Retina (tissue), 1 donor: ENCODE data around the gene IMP3.
A peak's percentile ranks its signal among the peaks of the same experiment; 100 is the strongest.
"Not testable (repeated sequence)": the region's sequence is repeated elsewhere in the genome, so short reads cannot be mapped to it uniquely, and the experiment has no call there.

Experiments
- DNase-seq: peaks from one replicate; pipeline ENCODE4 v3.0.0-alpha.2; 2016

IMP3 gene

DNA sequence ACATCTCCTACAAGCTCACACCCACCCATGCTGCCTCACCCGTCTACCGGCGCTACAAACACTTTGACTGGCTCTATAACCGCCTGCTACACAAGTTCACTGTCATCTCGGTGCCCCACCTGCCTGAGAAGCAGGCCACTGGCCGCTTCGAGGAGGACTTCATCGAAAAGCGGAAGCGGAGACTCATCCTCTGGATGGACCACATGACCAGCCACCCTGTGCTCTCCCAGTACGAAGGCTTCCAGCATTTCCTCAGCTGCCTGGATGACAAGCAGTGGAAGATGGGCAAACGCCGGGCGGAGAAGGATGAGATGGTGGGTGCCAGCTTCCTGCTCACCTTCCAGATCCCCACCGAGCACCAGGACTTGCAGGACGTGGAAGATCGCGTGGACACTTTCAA, 9.8 kb upstream of the IMP3 start:
- DNase-seq: no peak

DNA sequence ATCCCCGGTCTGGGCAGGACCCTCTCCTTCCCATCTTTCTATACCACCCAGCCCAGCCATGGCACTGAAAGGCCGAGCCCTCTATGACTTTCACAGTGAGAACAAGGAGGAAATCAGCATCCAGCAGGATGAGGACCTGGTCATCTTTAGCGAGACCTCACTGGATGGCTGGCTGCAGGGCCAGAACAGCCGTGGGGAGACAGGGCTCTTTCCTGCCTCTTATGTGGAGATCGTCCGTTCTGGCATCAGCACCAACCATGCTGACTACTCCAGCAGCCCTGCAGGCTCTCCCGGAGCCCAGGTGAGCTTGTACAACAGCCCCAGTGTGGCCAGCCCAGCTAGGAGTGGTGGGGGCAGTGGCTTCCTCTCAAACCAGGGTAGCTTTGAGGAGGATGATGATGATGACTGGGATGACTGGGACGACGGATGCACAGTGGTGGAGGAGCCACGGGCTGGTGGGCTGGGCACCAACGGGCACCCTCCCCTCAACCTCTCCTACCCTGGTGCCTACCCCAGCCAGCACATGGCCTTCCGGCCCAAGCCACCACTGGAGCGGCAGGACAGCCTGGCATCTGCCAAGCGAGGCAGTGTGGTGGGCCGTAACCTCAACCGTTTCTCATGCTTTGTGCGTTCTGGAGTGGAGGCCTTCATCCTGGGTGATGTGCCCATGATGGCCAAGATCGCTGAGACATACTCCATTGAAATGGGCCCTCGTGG, 9.2 kb upstream of the IMP3 start:
- DNase-seq: no peak

- no peak for DNase-seq
Observed at GRCh38 chr15:75648156-75649000, 8.4 kb upstream of the IMP3 start.

GRCh38 chr15:75647370-75648155, 7.5 kb upstream of the IMP3 start, which contains the start of gene SNX33:
TSS of gene SNX33 (plus strand) at chr15:75647912. CDS start at chr15:75649103, 1,191 bp downstream.
- peak; percentile 86 for DNase-seq

- peak; percentile 64 for DNase-seq
Observed at GRCh38 chr15:75646944-75647364, 6.9 kb upstream of the IMP3 start.

DNA sequence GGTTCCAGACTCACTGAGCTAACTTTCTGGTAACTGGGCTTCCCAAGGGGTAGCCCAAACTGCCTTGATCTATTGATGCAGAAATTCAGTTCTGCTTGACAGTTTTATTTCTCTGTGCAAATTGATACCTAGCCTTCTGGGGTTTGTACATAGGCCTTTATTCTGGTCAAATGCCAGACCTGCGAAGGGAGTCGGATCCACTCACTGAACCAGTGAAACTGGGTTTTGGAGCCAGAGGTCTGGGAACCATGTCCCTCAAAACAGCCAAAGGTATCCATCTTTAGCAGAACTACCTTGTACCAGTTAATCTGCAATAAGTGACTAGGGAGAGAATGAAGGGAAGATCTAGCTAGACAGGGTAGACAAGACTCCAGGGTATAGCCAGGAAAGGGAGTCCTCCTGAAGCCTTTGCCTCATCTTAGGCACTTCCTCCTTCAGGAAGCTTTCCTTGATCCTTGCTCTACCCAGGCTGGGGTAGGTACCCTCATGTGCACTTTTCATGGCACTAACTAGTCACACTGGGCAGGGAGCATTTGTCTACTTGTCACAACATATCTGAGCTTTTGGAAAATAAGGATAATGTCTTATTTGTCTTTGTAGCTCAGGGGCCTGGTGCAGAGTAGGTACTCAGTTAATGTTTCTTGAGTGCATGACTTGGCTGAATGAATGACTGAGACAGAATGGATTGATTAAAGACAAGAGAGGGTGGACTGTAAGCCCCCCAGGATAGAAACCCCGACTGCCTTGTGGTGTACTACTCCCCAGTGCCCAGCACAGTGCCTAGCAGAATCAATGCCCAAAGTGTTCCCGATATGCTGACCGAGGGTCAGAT, 6.3 kb upstream of the IMP3 start:
- DNase-seq: no peak

DNA sequence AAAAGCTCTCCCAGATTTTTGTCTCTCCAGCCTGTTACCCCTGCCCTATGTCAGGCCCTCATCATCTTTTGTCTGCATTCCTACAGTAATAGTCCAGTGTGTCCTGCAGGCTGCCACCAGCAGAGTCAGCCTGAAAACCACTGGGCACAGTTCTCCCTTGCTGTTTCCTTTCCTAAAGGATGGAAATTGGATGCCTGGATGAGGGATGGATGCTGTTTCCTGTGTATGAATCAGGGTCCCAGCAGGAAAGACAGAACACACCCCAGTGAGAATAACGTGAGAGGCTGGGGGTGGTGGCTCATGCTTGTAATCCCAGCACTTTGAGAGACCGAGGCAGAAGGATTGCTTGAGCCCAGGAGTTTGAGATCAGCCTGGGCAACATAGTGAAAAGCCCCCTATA, 4.4 kb upstream of the IMP3 start:
- no peak for DNase-seq

DNA sequence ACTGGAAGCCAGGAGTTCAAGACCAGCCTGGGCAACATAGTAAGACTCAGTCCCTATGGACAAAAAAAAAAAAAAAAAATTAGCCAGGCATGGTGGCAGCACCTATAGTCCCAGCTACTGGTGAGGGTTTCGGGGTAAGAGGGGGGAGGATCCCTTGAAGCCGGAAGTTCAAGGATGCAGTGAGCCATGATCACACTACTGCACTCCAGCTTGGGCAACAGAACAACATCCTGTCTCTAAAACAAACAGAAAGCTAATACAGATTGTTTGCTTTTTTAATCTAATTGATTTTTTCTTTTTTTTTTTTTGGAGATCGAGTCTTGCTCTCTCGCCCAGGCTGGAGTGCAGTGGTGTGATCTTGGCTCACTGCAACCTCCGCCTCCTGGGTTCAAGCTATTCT, 1.6 kb upstream of the IMP3 start:
- no peak for DNase-seq

GRCh38 chr15:75641179-75641503, 1.1 kb upstream of the IMP3 start:
- no peak for DNase-seq

DNA sequence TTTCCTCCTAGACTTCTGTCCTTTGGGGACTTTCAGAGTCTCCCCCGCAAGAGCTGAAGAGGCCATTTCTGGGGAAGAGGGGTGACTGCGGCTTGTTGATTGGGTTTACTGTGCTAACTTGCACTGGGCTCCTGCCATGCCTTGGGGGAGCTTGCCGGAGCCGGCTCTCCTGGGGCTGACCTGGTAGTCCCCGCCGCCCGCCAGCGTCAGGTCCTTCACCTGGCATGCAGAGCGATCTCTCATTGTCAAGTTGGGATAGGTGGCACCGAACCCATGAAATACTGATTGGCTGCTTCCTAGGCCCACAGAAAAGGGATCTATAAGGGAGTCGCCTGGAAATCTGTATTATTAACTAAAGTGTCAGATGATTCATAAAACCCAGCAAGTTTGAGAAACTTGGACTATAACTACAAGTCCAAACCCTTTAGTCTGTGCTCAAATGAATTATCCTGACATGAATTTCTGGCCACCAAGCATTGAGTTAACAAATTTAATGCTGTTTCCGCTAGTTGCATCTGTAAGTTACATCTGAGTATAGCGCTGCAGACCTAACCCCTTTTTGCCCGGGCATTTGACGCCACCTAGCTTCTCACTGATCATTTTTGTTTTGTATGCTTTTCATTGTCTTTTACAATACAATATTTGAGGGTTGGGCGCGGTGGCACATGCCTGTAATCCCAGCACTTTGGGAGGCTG, 607 bp upstream of the IMP3 start:
- DNase-seq: no peak

DNA sequence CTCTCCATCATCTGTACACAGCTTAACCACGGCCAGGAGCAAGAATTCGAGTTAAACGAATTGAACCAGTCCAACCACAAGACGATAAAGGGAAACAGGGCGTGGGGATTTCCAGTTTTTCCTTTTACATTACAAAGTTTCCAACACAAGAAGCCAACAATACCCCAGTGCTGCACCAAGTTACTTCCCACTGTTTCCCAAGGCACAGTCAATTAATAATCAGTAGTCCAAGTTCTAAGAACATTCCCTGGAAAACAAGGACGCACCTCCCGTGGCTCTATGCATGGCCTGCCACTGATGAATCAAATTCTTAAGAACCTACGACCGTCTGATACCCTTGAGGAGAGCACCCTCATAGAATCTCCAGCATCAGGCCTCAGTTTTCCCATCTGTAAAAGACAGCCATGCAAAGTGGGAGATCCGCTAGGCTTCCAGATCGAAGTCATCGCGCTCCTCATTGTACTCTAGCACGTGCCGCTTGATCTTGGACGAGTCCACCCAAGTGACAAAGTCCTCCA, 774 bp downstream of the IMP3 start:
- DNase-seq: peak; percentile 29

DNA sequence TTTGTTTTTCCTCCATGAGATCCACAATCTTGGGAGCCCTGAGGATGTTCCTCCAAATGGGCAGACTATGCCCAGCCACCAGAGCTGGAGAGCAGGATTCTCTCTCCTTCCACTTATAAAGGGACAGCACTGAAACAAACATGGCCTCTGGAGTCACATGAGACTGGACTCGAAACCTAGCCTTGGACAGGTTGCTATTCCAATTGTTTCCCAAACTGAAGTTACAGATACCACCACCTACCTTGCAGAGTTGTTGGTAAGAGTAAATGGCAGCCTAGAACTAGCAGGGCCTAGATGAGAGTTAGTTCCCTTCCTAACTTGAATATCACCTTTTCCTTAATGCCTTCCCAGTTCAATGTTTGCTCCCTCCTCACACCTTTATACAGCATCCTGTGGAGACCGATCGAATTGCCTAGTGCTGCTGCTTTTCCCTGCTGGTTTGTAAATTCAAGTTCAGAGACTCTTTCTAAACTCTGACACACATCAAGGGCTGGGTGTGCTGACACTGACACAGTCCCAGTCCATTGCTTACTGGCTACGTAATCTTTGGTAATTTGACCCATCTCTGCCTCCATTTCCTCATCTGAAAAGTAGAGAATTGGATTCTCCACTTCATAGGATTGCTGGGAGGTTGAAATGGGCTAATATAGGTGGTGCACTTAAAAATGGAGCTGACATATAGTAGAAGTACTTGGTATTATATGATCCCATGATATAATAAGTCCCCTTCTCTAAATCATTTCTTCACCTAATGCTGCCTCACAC, 2.6 kb downstream of the IMP3 start:
- no peak for DNase-seq

- no peak for DNase-seq
Observed at GRCh38 chr15:75636026-75636425, 4.0 kb downstream of the IMP3 start.

DNA sequence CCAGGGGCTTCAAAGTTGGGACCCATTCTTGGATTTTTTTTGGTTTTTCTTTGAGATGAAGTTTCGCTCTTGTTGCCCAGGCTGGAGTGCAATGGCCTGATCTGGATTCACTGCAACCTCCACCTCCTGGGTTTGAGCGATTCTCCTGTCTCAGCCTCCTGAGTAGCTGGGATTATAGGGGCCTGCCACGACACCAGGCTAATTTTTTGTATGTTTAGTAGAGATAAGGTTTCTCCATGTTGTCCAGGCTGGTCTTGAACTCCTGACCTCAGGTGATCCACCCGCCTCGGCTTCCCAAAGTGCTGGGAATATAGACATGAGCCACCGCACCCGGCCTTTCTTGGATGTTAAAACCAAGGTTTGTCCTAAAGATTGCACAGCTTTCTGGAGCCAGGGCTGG, 6.1 kb downstream of the IMP3 start:
- DNase-seq: not testable (repeated sequence)

GRCh38 chr15:75631935-75632334, 8.1 kb downstream of the IMP3 start:
- no peak for DNase-seq

- DNase-seq: peak; percentile 97
Observed at GRCh38 chr15:75625542-75626347, 14.3 kb downstream of the IMP3 start, which contains the start of gene SNUPN. TSS of gene SNUPN (minus strand) at chr15:75625725. CDS start at chr15:75621051, 4,674 bp downstream.

DNA sequence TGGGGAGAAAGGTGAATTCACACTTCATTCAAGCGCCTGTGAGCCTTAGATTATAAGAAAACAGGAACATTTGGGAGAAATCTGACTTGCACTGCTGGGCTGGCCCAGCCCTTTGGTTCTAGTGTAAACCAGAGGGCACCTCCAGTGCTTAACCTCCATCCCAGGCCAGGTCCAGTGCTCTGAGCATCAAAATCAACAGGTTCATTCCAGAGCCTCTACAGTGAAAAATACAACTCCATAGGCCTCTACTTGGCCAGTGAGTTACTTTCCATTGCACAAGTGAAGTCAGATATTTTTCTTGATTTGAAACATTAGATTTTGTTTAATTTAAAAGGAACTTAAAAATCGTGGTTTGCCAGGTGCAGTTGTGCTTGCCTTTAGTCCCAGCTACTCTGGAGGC, 17.5 kb downstream of the IMP3 start:
- DNase-seq: no peak

- DNase-seq: no peak
Observed at GRCh38 chr15:75620841-75621391, 19.1 kb downstream of the IMP3 start.

DNA sequence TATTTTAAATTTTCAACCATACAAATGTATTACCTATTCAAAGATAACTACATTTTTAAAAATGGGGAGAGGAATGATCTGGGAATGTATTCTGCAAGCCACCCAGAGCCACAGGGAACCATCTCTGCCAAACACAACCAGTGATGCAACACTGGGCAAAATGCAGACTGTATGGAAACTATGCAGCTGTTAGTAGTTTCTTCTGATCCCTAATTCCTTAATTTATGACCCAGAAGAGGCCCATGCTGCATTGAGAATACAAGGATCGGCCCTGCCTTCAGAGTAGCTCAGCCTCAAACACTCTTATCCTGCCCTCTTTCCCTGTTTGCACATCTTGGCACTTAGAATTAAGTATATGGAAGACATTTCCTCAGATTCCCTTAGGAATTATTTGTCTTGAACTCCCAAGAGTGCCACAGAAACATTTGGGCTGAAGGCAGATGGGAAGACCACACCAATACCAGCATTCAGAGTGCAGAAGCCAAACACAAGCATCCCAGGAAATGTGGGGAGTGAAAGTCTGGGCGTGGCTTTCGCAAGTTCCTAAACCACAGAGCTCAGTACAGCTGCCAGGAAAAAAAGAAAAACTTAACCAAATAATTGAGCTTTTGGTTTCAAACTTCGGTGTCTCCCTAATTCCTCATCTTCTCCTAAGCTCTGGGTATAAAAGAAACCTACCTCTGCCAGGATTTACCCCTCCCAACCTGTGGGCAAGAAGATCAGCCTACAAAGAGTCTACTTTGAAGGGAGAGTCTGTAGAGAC, 19.8 kb downstream of the IMP3 start:
- DNase-seq: no peak
